NCI-H2196 treated with DMSO at 0.1 percent for 48 hours (cell line): Measurements from ENCODE around the gene KCNAB2.

Experiments used
- DNase-seq: peaks from one replicate; lab custom pipeline; 2025; ENCODE audit not compliant: unreplicated experiment; lab: John Stamatoyannopoulos, UW

The KCNAB2 gene

GRCh38 chr1:6125366-6125765 is 79.7 kb downstream of the KCNAB2 start:
- DNase-seq = no peak

- no peak for DNase-seq
Observed at GRCh38 chr1:6126028-6126427, 80.3 kb downstream of the KCNAB2 start.

GRCh38 chr1:6126521-6127067 is 80.9 kb downstream of the KCNAB2 start:
- no peak for DNase-seq

- peak; percentile 57 for DNase-seq
Observed at GRCh38 chr1:6127587-6128163, 82.0 kb downstream of the KCNAB2 start.

- no peak for DNase-seq
Observed at GRCh38 chr1:6128276-6129081, 82.8 kb downstream of the KCNAB2 start.

- no peak for DNase-seq
Observed at GRCh38 chr1:6129313-6129712, 83.6 kb downstream of the KCNAB2 start.

GRCh38 chr1:6130036-6130435 is 84.3 kb downstream of the KCNAB2 start:
- DNase-seq = no peak

GRCh38 chr1:6130596-6130995 is 84.9 kb downstream of the KCNAB2 start:
- DNase-seq = no peak

GRCh38 chr1:6131561-6131960 is 85.9 kb downstream of the KCNAB2 start:
- no peak for DNase-seq

- DNase-seq = no peak
Observed at GRCh38 chr1:6133146-6133895, 87.6 kb downstream of the KCNAB2 start.

GRCh38 chr1:6134206-6134605 is 88.5 kb downstream of the KCNAB2 start:
- no peak for DNase-seq

- no peak for DNase-seq
Observed at GRCh38 chr1:6134741-6135510, 89.2 kb downstream of the KCNAB2 start.

- DNase-seq = no peak
Observed at GRCh38 chr1:6136516-6137220, 91.0 kb downstream of the KCNAB2 start.

GRCh38 chr1:6137758-6138157 is 92.1 kb downstream of the KCNAB2 start:
- no peak for DNase-seq

- no peak for DNase-seq
Observed at GRCh38 chr1:6140413-6140812, 94.7 kb downstream of the KCNAB2 start.

- DNase-seq = no peak
Observed at GRCh38 chr1:6141592-6141991, 95.9 kb downstream of the KCNAB2 start.

GRCh38 chr1:6142036-6142621 is 96.4 kb downstream of the KCNAB2 start:
- DNase-seq = no peak

GRCh38 chr1:6142734-6143133 is 97.0 kb downstream of the KCNAB2 start:
- DNase-seq = no peak

GRCh38 chr1:6143395-6143794 is 97.7 kb downstream of the KCNAB2 start:
- no peak for DNase-seq

GRCh38 chr1:6144175-6144574 is 98.5 kb downstream of the KCNAB2 start:
- no peak for DNase-seq
